ENCODE results near the gene SMPD3. TPM values are rescaled to one million over a fixed set of nuclear protein-coding genes. Genes with fewer than 3 reads are reported as not detected.

SMPD3 gene
- total RNA-seq, 1 experiment from 2014 or later, result 0.70 TPM

DNA sequence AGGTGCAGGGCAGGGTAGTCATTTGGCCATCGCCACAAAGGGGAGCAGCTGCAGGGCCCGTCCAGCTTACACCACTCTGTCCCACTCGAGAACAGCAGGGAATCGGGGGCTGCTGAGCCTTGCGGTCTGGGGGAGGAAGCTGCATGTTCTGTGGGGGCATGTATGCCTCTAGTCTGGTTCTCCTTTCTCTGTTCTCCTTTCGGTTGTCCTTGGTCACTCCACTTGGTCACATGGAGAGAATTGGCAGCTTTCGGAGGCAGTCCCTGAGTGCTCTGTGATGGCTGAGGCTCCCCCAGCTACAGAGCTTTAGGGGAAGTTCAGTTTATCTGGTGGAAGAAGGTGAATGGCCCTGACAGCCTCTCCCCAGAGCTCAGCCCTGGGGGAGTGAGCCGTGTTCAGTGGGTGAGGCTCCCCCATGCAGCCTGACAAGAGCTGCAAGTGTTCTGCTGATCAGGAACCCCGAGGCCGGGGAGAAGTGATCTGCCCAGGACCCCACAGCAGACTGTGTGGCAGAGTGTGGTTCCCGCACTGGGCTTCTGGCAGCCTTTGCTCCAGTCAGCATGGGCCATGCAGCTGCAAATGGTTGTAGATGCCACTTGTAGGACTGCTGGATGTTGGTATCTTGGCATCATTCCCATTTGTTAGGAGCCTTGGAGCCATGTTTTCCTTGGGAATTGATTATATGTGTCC is 22.3 kb upstream of the SMPD3 start:
- H3K79me1 ChIP-seq (ENCODE audit: insufficient read depth, low read depth, low read length, poor library complexity, severe bottlenecking), result no peaks in the 10 kb centered on the region
- no peak overlapping the region for H3K18ac ChIP-seq (ENCODE audit: insufficient read length, low read depth, low read length)
- H4K20me1 ChIP-seq (ENCODE audit: control insufficient read depth, insufficient read depth, insufficient read length), result no peaks in the 10 kb centered on the region
- no CpG with 5 or more reads among the region's 11 CpGs for WGBS (ENCODE audit: extremely low coverage, insufficient read length, low lambda C conversion rate)
- no peak overlapping the region for H2BK120ac ChIP-seq (ENCODE audit: low read depth, low read length, poor library complexity, severe bottlenecking)
- Mint-ChIP-seq H3K27me3 (ENCODE audit: low read depth) (peaks cover 8% of the 10 kb centered on the region), H3K36me3 (ENCODE audit: insufficient read depth in 1 of 3, low read depth in 3 of 3) (no peaks in the 10 kb centered on the region; a peak in 1 of 7 replicates), H3K4me1 (peaks cover 5 to 7% of the 10 kb centered on the region in 2 experiments), H3K4me3 (no peak overlapping the region), H3K27ac (no peak overlapping the region), H3K9me3 (no peaks in the 10 kb centered on the region)
- no peak overlapping the region for H3K14ac ChIP-seq (ENCODE audit: insufficient read depth, low read length)
- H2AK5ac ChIP-seq (ENCODE audit: insufficient read length, low read length), result no peak overlapping the region
- no peak overlapping the region for H2BK5ac ChIP-seq (ENCODE audit: insufficient read length, low read length)
- DNase-seq, result no peak
- H2AFZ ChIP-seq (ENCODE audit: low read length), result no peak overlapping the region
- no peak overlapping the region for H4K8ac ChIP-seq (replicated peaks; ENCODE audit: insufficient read length, low read depth, low read length)
- no peaks in the 10 kb centered on the region for H3K4me1 ChIP-seq (ENCODE audit: insufficient read depth, low read length)
- no peak overlapping the region for H3K9ac ChIP-seq (ENCODE audit: extremely low read depth, insufficient read length, low read length)
- no peak overlapping the region for H2BK20ac ChIP-seq (ENCODE audit: low read depth, low read length, poor library complexity, severe bottlenecking)
- H3T11ph ChIP-seq (ENCODE audit: low read length), result no peak overlapping the region
- no peak overlapping the region for H3K27ac ChIP-seq (ENCODE audit: insufficient read length, low read depth, low read length)
- no peaks in the 10 kb centered on the region for H3K23me2 ChIP-seq (ENCODE audit: insufficient read length, low read depth, low read length, poor library complexity, severe bottlenecking)
- no peak overlapping the region for H2BK12ac ChIP-seq (ENCODE audit: insufficient read length, low read depth, low read length)
- no peak overlapping the region for H3K4me2 ChIP-seq (ENCODE audit: insufficient read depth, insufficient read length, low read length)
- no peak overlapping the region for H3K56ac ChIP-seq (ENCODE audit: insufficient read length, low read depth, low read length)
- H3K9me3 ChIP-seq (ENCODE audit: control insufficient read depth, low read depth, low read length), result no peaks in the 10 kb centered on the region
- TF ChIP-seq, protein P1, sequence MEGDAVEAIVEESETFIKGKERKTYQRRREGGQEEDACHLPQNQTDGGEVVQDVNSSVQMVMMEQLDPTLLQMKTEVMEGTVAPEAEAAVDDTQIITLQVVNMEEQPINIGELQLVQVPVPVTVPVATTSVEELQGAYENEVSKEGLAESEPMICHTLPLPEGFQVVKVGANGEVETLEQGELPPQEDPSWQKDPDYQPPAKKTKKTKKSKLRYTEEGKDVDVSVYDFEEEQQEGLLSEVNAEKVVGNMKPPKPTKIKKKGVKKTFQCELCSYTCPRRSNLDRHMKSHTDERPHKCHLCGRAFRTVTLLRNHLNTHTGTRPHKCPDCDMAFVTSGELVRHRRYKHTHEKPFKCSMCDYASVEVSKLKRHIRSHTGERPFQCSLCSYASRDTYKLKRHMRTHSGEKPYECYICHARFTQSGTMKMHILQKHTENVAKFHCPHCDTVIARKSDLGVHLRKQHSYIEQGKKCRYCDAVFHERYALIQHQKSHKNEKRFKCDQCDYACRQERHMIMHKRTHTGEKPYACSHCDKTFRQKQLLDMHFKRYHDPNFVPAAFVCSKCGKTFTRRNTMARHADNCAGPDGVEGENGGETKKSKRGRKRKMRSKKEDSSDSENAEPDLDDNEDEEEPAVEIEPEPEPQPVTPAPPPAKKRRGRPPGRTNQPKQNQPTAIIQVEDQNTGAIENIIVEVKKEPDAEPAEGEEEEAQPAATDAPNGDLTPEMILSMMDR (conservative IDR thresholded peaks at IDR 0.05), result no peak
- H4K5ac ChIP-seq (ENCODE audit: insufficient read length, low read depth, low read length), result no peak overlapping the region
- no peaks in the 10 kb centered on the region for H3K27me3 ChIP-seq (ENCODE audit: insufficient read depth, low read length)
- H2BK15ac ChIP-seq (ENCODE audit: low read depth, low read length), result no peak overlapping the region
- no peak overlapping the region for H4K91ac ChIP-seq (ENCODE audit: insufficient read length, low read depth, low read length)
- no peak overlapping the region for H3K4ac ChIP-seq (ENCODE audit: low read depth, low read length)
- no peaks in the 10 kb centered on the region for H3K79me2 ChIP-seq (ENCODE audit: insufficient read depth, low read length)
- H3K23ac ChIP-seq (ENCODE audit: insufficient read length, low read depth, low read length), result no peak overlapping the region
